ENCODE results near the gene RTF1.
"Not testable (repeated sequence)": the region's sequence is repeated elsewhere in the genome, so short reads cannot be mapped to it uniquely, and the experiment has no call there.

Gene RTF1

GRCh38 chr15:41435037-41435786 lies 18.3 kb downstream of the RTF1 start:
- DNase-seq (ENCODE audit: low read depth in 1 of 2, low spot score in 1 of 2), result no peak

- no peak for DNase-seq (ENCODE audit: low read depth in 1 of 2, low spot score in 1 of 2)
Measured at GRCh38 chr15:41437448-41437847, 20.6 kb downstream of the RTF1 start.

DNA sequence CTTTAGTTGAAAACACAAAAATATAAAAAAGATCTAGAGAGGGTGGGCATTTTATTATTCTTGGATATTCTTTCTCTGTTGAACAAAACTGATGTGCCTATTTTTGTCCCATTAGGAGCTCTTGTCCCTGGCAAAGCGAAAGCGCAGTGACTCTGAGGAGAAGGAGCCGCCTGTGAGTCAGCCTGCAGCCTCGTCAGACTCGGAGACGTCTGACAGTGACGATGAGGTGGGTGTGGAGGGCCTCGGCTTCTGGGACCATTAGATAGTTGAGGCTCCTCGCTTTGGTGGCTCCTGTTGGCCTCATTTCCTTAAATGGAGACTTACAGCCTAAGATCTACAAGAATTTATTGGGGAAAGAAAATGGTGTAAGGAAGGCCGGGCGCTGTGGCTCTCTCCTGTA lies 21.3 kb downstream of the RTF1 start:
- DNase-seq (ENCODE audit: low read depth in 1 of 2, low spot score in 1 of 2), result no peak

DNA sequence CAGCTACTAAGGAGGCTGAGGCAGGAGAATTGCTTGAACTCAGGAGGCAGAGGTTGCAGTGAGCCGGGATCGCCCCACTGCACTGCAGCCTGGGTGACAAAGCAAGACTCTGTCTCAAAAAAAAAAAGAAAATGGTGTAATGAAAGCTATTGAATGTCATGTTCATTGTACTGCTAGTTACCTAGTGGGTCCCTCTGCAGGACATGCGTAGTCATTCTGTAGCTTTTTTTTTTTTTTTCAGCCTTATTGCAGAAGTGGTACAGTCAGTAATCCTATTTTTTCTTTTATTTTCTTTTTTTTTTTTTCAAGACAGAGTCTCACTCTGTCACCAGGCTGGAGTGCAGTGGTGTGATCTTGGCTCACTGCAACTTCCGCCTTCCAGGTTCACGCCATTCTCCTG lies 21.9 kb downstream of the RTF1 start:
- not testable (repeated sequence) for DNase-seq (ENCODE audit: low read depth in 1 of 2, low spot score in 1 of 2)

DNA sequence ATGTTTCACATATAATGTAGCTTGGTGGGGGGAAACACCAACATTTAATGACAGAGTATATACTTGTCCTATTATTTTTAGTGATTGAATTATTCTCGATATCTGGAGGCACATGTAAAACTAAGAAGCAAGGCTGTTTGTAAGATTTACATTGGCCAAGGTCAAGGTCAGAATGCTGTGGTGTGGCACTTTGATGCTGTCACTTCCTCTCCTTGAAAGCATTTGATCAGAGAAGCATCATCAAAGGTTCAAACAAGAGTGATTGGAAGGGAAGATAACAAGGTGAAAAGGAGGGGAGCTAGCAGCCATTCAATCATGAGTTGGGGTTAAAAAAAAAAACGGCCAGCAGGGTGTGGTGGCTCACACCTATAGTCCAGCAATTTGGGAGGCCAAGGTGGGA lies 26.4 kb downstream of the RTF1 start:
- no peak for DNase-seq (ENCODE audit: low read depth in 1 of 2, low spot score in 1 of 2)

- DNase-seq (ENCODE audit: low read depth in 1 of 2, low spot score in 1 of 2), result no peak
Measured at GRCh38 chr15:41445399-41445798, 28.5 kb downstream of the RTF1 start.

- no peak for DNase-seq (ENCODE audit: low read depth in 1 of 2, low spot score in 1 of 2)
Measured at GRCh38 chr15:41462084-41462795, 45.3 kb downstream of the RTF1 start.

DNA sequence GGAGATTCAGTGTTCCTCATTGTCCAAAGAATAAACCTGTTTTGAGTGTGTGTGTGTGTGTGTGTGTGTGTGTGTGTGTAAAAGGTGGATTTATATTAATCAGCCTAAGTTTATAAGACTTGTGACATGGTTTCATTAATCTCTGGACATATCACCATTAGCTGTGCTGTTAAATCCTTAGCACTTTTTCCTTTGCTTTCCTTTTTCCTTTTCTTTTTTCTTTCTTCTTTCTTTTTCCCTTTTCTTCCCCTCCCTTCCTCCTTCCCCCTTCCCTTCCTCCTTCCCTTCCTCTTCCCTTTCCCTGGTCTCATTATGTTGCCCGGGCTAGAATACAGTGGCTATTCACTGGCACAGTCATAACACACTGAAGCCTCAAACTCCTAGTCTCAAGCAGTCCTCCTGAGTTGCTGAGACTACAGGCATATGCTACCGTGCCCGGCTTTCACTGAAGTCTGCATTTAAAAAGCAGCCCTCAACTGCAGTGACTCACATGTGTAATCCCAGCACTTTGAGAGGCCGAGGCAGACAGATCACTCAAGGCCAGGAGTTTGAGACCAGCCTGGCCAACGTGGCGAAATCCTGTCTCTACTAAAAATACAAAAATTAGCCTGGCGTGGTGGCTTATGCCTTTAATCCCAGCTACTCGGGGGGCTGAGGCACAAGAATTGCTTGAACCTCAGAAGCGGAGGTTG lies 48.1 kb downstream of the RTF1 start:
- DNase-seq (ENCODE audit: low read depth in 1 of 2, low spot score in 1 of 2), result no peak

- DNase-seq (ENCODE audit: low read depth in 1 of 2, low spot score in 1 of 2), result no peak
Measured at GRCh38 chr15:41465822-41466421, 49.0 kb downstream of the RTF1 start.

DNA sequence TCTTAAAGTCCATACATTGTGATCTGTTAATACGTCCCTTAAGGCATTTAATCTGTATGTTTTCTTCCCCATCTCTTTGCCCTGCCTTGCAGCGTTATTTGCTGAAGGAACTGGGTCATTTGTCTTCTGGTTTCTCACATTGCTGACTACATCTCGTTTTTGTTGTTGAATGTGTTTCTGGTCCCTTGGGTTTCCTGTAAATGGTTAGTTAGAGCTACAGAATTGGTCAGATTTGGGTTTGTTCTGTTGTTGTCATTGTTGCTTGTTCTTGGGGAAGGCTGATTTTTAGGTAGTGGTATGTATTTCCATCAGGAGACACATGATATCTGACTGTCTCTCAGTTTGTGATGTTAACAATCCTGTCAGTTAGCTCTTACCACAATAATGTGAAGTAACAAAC lies 49.8 kb downstream of the RTF1 start:
- DNase-seq (ENCODE audit: low read depth in 1 of 2, low spot score in 1 of 2), result no peak

DNA sequence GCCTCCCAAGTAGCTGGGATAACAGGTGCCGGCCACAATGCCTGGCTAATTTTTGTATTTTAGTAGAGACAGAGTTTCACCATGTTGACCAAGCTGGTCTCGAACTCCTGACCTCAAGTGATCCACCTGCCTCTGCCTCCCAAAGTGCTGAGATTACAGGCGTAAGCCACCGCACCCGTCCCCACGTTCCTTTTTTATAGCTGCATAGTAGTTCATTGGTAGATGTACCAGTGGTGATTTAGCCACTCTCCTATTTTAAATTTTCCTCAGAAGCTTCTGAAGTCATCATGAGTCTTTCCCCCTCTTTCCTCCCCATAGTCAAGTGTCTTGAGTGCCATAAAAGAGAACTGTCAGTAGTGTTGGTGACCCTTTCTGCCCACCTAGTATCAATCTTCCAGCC lies 52.7 kb downstream of the RTF1 start:
- not testable (repeated sequence) for DNase-seq (ENCODE audit: low read depth in 1 of 2, low spot score in 1 of 2)

DNA sequence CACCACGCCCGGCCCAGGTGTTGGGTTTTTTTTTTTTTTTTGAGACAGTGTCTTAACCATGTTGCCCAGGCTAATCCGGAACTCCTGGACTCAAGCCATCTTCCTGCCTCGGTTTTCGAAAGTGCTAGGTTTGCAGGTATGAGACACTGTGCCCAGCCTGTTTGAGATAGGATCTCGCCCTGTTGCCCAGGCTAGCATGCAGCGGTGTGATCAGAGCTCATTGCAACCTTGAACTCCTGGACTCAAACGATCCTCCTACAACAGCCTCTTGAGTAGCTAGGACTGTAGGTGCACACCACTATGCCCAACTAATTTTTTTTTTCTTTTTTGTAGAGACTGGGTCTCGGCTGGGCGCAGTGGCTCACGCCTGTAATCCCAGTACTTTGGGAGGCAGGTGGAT lies 56.5 kb downstream of the RTF1 start:
- no peak for DNase-seq (ENCODE audit: low read depth in 1 of 2, low spot score in 1 of 2)

- no peak for DNase-seq (ENCODE audit: low read depth in 1 of 2, low spot score in 1 of 2)
Measured at GRCh38 chr15:41474436-41474835, 57.5 kb downstream of the RTF1 start.

DNA sequence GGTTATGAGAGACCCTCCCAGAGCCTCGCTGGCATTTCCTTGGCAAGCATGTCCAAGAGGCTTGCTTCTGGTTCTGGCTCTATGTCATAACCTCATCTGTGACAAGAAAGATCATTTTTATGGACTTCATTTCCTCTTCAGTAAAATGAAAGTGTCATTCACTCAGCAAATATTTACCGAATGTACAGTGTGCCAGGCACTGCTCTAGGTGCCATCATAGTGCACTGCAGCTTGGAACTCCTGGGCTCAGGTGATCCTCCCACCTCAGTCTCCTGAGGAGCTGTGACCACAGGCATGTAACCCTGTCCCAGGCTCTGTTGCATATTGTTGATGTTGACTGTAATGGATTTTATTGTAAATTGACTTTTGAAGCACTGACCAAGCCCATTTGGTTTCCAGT lies 58.0 kb downstream of the RTF1 start:
- no peak for DNase-seq (ENCODE audit: low read depth in 1 of 2, low spot score in 1 of 2)

DNA sequence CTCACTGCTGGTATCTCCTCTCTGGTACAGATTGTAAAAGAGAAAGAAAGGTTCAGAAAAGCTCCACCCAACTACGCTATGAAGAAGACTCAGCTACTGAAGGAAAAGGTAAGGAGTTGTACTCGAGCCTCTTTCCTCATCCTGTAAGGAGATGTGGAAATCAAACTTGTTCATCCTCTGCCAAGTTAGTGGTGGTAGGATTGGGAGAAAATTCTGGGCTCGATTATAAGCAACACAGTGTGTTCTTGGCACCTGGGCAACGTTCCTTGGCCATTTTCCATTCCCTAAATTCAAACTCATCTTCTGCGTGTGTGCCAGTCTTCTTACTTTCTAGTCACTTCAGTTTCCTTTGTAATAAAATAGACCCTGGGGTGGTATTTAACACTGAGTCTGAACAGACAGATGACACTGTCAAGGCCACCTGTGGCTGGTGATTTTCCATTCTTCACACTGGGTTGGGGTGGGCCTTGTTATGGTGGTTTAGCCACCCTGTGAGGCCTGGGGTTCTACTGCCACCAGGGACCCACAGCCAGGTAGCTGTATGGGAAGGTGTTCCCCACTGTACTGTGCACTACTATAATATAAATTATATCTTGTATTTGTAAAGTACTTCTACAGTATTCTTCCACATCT lies 59.6 kb downstream of the RTF1 start:
- no peak for DNase-seq (ENCODE audit: low read depth in 1 of 2, low spot score in 1 of 2)

DNA sequence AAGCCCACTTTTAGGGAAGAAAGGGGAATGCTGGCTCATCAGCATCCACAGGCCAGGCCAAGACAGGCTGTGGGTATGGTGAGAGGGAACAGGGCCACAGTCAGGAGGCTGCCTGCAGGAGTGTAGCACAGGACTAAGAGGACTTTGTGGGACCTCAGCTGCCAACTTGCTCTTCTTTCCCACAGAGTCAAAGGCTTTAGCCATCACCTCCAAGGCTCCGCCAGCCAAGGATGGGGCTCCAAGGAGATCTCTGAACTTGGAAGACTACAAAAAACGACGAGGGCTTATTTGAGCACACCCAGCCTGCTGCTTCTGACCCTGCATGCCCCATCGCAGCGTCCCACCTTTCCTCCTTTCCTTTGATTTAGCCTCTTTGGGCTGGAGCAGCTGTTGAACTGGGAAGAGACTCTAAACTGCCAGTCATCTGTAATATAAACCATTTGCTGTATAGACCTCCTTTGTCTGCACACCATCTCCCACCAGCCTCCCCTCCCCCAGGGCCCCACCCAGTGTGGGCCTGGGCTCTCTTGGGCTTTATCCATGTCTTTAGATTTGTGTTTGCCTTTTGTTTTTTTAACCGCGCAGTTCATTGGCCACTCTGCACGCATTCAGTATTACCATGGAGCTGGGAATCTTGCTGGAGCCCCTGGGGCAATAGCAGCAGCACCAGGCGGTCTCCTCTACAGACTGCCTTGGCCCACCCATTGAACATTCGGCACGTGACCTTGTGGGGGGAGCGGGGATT lies 63.7 kb downstream of the RTF1 start:
- no peak for DNase-seq (ENCODE audit: low read depth in 1 of 2, low spot score in 1 of 2)

DNA sequence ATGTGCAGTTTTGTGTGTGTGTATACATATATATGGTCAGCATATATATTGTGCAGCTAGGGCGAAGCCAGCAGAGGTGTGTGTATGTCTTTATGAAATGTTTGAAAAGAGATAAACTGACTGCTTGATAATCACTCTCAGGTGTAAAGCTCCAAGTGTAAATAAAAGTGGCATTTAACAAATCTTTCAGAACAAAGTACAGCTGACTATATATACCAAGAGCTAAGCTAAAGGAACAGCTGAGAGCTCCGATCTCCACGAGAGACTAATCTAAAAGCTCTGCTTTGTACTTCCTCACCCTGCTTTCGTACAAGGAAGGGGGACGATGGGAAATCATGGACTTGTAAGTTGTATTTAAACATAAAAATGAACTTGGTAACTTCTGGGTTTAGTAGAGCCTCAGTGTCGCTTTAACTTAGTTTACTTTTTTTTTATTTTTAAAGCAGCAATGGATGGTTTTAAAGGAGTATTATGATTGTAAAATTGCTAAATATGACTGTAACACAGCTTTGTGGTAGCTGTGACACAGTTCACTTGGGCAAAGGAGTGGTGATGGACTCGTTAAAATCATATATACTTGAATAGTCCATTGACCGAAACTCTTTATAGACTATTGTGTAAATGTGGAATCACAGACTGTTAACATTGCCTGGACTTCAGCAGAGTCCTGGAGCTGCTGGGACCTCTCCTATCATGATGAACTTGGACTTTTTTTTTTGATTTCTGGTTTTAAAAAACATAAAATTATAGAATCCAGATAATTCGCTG lies 65.4 kb downstream of the RTF1 start:
- no peak for DNase-seq (ENCODE audit: low read depth in 1 of 2, low spot score in 1 of 2)

DNA sequence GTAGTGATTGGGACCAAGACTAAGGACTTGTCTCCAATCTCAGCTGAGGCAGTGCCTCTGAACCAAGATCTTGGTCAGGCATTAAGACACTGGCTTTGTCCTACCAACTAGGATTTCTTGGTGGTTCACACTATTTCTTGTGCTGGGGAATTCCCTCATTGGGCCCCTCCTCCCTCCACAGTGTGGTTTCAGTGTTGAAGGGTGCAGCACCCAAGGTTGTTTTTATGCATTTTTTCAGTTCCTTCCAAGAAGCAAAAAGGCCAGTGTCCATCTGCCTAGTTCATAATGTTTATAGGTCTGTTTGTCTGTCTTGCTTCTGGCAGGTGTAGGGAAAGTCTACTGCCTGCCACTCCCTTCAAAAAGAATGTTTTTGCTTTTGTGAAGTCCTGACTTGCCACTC lies 66.2 kb downstream of the RTF1 start:
- DNase-seq (ENCODE audit: low read depth in 1 of 2, low spot score in 1 of 2), result no peak

- no peak for DNase-seq (ENCODE audit: low read depth in 1 of 2, low spot score in 1 of 2)
Measured at GRCh38 chr15:41483519-41483918, 66.6 kb downstream of the RTF1 start.
